Measurements from ENCODE around the gene NBPF26.
A peak's percentile ranks its signal among the peaks of the same experiment; 100 is the strongest.
"Not testable (repeated sequence)": the region's sequence is repeated elsewhere in the genome, so short reads cannot be mapped to it uniquely, and the experiment has no call there.

NBPF26 gene

GRCh38 chr1:120723715-120724402 lies at the start of gene NBPF26:
NBPF26 (plus strand) TSS chr1:120723945.
- DNase-seq (ENCODE audit: low read depth), result peak; percentile 21

- DNase-seq (ENCODE audit: low read depth), result not testable (repeated sequence)
These were observed 43.5 kb upstream of the NBPF26 start for GRCh38 chr1:120680106-120680819.

- DNase-seq (ENCODE audit: low read depth), result not testable (repeated sequence)
These were observed 42.8 kb upstream of the NBPF26 start for GRCh38 chr1:120680938-120681337.

GRCh38 chr1:120684397-120684796 lies 39.3 kb upstream of the NBPF26 start:
- not testable (repeated sequence) for DNase-seq (ENCODE audit: low read depth)

- not testable (repeated sequence) for DNase-seq (ENCODE audit: low read depth)
These were observed 38.1 kb upstream of the NBPF26 start for GRCh38 chr1:120685622-120686021.

- DNase-seq (ENCODE audit: low read depth), result not testable (repeated sequence)
These were observed 36.5 kb upstream of the NBPF26 start for GRCh38 chr1:120687250-120687649.

- DNase-seq (ENCODE audit: low read depth), result not testable (repeated sequence)
These were observed 22.8 kb upstream of the NBPF26 start for GRCh38 chr1:120700807-120701562.

- DNase-seq (ENCODE audit: low read depth), result not testable (repeated sequence)
These were observed 409 bp upstream of the NBPF26 start for GRCh38 chr1:120723358-120723714.

- DNase-seq (ENCODE audit: low read depth), result not testable (repeated sequence)
These were observed 762 bp downstream of the NBPF26 start for GRCh38 chr1:120724507-120724906.

- not testable (repeated sequence) for DNase-seq (ENCODE audit: low read depth)
These were observed 5.1 kb downstream of the NBPF26 start for GRCh38 chr1:120728811-120729210.

GRCh38 chr1:120769090-120769489 lies 45.3 kb downstream of the NBPF26 start:
- DNase-seq (ENCODE audit: low read depth), result not testable (repeated sequence)

- not testable (repeated sequence) for DNase-seq (ENCODE audit: low read depth)
These were observed 81.7 kb downstream of the NBPF26 start for GRCh38 chr1:120805452-120805851.

GRCh38 chr1:120811822-120812221 lies 88.1 kb downstream of the NBPF26 start:
- DNase-seq (ENCODE audit: low read depth), result peak; percentile 3

GRCh38 chr1:120825051-120825450 lies 101.3 kb downstream of the NBPF26 start:
- DNase-seq (ENCODE audit: low read depth), result not testable (repeated sequence)

GRCh38 chr1:120826623-120827022 lies 102.9 kb downstream of the NBPF26 start:
- DNase-seq (ENCODE audit: low read depth), result not testable (repeated sequence)

GRCh38 chr1:120844186-120844944 lies 120.6 kb downstream of the NBPF26 start:
- DNase-seq (ENCODE audit: low read depth), result peak; percentile 22

GRCh38 chr1:120844945-120845330 lies 121.2 kb downstream of the NBPF26 start:
- DNase-seq (ENCODE audit: low read depth), result not testable (repeated sequence)

- not testable (repeated sequence) for DNase-seq (ENCODE audit: low read depth)
These were observed 125.9 kb downstream of the NBPF26 start for GRCh38 chr1:120849400-120850286.

- DNase-seq (ENCODE audit: low read depth), result peak; percentile 14
These were observed 126.5 kb downstream of the NBPF26 start for GRCh38 chr1:120850287-120850536.

- peak; percentile 84 for DNase-seq (ENCODE audit: low read depth)
These were observed 127.0 kb downstream of the NBPF26 start for GRCh38 chr1:120850537-120851421.
